Endothelial cell (in vitro differentiated cells): ENCODE results near the gene ZNF865. TPM values are rescaled to one million over a fixed set of nuclear protein-coding genes. Genes with fewer than 3 reads are reported as not detected.

Experiments
- total RNA-seq: library from RNA; stranded (reverse); fragmentation: NEBNext Ultra II Directional; extraction: Animal tissue kit (Norgen Biotek cat#: 25700); gene quantifications from one replicate; pipeline ENCODE4 v1.2.1, GENCODE V29; 2021; ENCODE audit not compliant: unreplicated experiment

The ZNF865 gene
- total RNA-seq, 1 donor from 2014 or later, result 14.5 TPM

Other genes with a start within 250 kb of the ZNF865 start
- not detected for gene GARIN5B, start 242.4 kb upstream of the ZNF865 start, total RNA-seq
- gene IL11, start 235.2 kb upstream of the ZNF865 start, total RNA-seq, result 0.21 TPM
- not detected for gene TMEM190, start 228.8 kb upstream of the ZNF865 start, total RNA-seq
- gene TMEM238, start 221.4 kb upstream of the ZNF865 start, total RNA-seq, result 0.64 TPM
- gene RPL28, start 219.7 kb upstream of the ZNF865 start, total RNA-seq, result 3,792 TPM
- 56.2 TPM for gene UBE2S, start 197.9 kb upstream of the ZNF865 start, total RNA-seq
- gene SHISA7, start 162.3 kb upstream of the ZNF865 start, total RNA-seq, result not detected
- 20.2 TPM for gene ISOC2, start 144.0 kb upstream of the ZNF865 start, total RNA-seq
- gene C19orf85, start 140.9 kb upstream of the ZNF865 start, total RNA-seq, result not detected
- 8.7 TPM for gene ZNF628, start 129.0 kb upstream of the ZNF865 start, total RNA-seq
- 37.7 TPM for gene NAT14, start 120.5 kb upstream of the ZNF865 start, total RNA-seq
- 0.95 TPM for gene SSC5D, start 117.2 kb upstream of the ZNF865 start, total RNA-seq
- gene SBK2, start 68.5 kb upstream of the ZNF865 start, total RNA-seq, result 0.69 TPM
- 3.6 TPM for gene SBK3, start 60.1 kb upstream of the ZNF865 start, total RNA-seq
- 36.4 TPM for gene ZNF579, start 24.8 kb upstream of the ZNF865 start, total RNA-seq
- 21.5 TPM for gene FIZ1, start 6.1 kb upstream of the ZNF865 start, total RNA-seq
- 9.3 TPM for gene ZNF524, start 5.4 kb upstream of the ZNF865 start, total RNA-seq
- gene ZNF784, start 18.9 kb downstream of the ZNF865 start, total RNA-seq, result 6.8 TPM
- gene ZNF580, start 35.4 kb downstream of the ZNF865 start, total RNA-seq, result 34.0 TPM
- gene ZNF581, start 38.0 kb downstream of the ZNF865 start, total RNA-seq, result 47.2 TPM
- gene CCDC106, start 42.6 kb downstream of the ZNF865 start, total RNA-seq, result 20.1 TPM
- 219 TPM for gene U2AF2, start 49.4 kb downstream of the ZNF865 start, total RNA-seq
- gene EPN1, start 69.6 kb downstream of the ZNF865 start, total RNA-seq, result 250 TPM
- not detected for gene NLRP9, start 132.8 kb downstream of the ZNF865 start, total RNA-seq
- gene RFPL4A, start 153.4 kb downstream of the ZNF865 start, total RNA-seq, result not detected
- not detected for gene RFPL4AL1, start 163.5 kb downstream of the ZNF865 start, total RNA-seq
- not detected for gene NLRP11, start 226.4 kb downstream of the ZNF865 start, total RNA-seq
- not detected for gene NLRP4, start 230.9 kb downstream of the ZNF865 start, total RNA-seq